ENCODE measurements around the gene SLC33A1. TPM values are rescaled to one million over a fixed set of nuclear protein-coding genes. Genes with fewer than 3 reads are reported as not detected.
A peak's percentile ranks its signal among the peaks of the same experiment; 100 is the strongest.

The SLC33A1 gene
- total and polyA plus RNA-seq, 2 of the 13 experiments (the other 11 are each of a cell fraction or from before 2014, with no cell fraction given), result 20.0 to 32.1 TPM

DNA sequence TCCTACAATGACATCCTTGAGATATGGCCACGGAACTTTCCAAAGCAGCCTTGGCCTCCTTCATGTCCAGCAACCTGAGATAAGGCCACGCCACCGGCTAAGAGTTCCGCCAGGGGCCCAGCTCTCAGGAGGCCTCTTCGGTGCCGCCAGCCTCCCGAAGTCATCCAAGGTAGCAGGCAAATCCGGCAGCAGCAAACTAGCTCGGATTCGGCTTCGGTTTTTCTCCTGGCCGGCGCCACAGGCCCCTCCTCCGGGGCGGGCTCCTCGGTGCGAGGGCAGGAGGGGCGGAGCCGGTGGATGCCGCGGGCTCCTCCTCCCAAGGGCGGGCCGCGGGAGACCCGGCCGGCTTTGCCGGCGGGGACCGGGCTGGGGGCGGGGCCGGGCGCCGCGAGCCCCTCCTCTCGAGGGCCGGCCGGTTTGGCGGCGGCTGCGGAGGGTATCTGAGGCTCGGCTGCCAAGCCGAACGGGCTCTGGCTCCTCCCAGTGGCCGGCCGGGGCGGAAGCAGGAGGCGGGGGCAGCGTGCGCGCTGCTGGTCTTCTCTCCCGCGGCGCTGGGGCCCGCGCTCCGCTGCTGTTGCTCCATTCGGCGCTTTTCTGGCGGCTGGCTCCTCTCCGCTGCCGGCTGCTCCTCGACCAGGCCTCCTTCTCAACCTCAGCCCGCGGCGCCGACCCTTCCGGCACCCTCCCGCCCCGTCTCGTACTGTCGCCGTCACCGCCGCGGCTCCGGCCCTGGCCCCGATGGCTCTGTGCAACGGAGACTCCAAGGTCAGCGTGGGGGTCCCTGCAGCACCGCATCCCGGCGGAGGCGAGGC lies 16.1 kb upstream of the SLC33A1 start, which contains the start of gene GMPS (continued):
- TF ChIP-seq ZKSCAN1 (IDR thresholded peaks at IDR 0.05; ENCODE audit: low read length) (no peak), HOXD1 (CRISPR knock-in tag; IDR thresholded peaks at IDR 0.05) (no peak), HNRNPUL1 (IDR thresholded peaks at IDR 0.05; ENCODE audit: low read depth, low read length) (no peak), KDM5B (CRISPR knock-in tag; IDR thresholded peaks at IDR 0.05; ENCODE audit: borderline replicate concordance) (peak; percentile 76; the same call in 1 of the 2 replicates), ZNF644 (CRISPR knock-in tag; IDR thresholded peaks at IDR 0.05; ENCODE audit: low read depth) (no peak), RFX5 (IDR thresholded peaks at IDR 0.05; ENCODE audit: low read depth, low read length) (no peak), CEBPB (IDR thresholded peaks at IDR 0.05; ENCODE audit: borderline replicate concordance, low read depth, low read length) (no peak), PCBP2 (optimal IDR thresholded peaks at IDR 0.05; ENCODE audit: low read depth, low read length, poor library complexity, severe bottlenecking) (no peak), PAWR (CRISPR knock-in tag; IDR thresholded peaks at IDR 0.05; ENCODE audit: borderline replicate concordance) (no peak), NFE2 (CRISPR knock-in tag; IDR thresholded peaks at IDR 0.05) (no peak), ZFP1 (CRISPR knock-in tag; IDR thresholded peaks at IDR 0.05) (0 out of 2 replicates have a peak, but pooled peaks have one; percentile 38), SRSF9 (IDR thresholded peaks at IDR 0.05; ENCODE audit: borderline replicate concordance, insufficient read depth, low read depth, low read length, poor library complexity, severe bottlenecking) (no peak), HNF4G (IDR thresholded peaks at IDR 0.05; ENCODE audit: borderline replicate concordance, low read depth, low read length) (no peak), HNF4G (CRISPR knock-in tag; IDR thresholded peaks at IDR 0.05; ENCODE audit: borderline replicate concordance, low read depth) (no peak), ZNF296 (CRISPR knock-in tag; conservative IDR thresholded peaks at IDR 0.05) (no peak), ARID2 (CRISPR knock-in tag; IDR thresholded peaks at IDR 0.05; ENCODE audit: borderline replicate concordance) (0 out of 2 replicates have a peak, but pooled peaks have one; percentile 11), ZNF34 (CRISPR knock-in tag; IDR thresholded peaks at IDR 0.05; ENCODE audit: borderline replicate concordance) (no peak), THYN1 (CRISPR knock-in tag; IDR thresholded peaks at IDR 0.05; ENCODE audit: borderline replicate concordance, low read depth) (no peak), MIXL1 (CRISPR knock-in tag; IDR thresholded peaks at IDR 0.05) (no peak; the same call in 1 of the 2 replicates), FOXP1 (IDR thresholded peaks at IDR 0.05) (no peak), FOXP1 (CRISPR knock-in tag; IDR thresholded peaks at IDR 0.05) (no peak), ELF3 (CRISPR knock-in tag; IDR thresholded peaks at IDR 0.05) (no peak), ELF1 (CRISPR knock-in tag; IDR thresholded peaks at IDR 0.05) (peak; percentile 60), TBP (CRISPR knock-in tag; IDR thresholded peaks at IDR 0.05) (0 out of 2 replicates have a peak, but pooled peaks have one; percentile 27), ZNF530 (CRISPR knock-in tag; IDR thresholded peaks at IDR 0.05; ENCODE audit: low read depth) (no peak), ZNF749 (CRISPR knock-in tag; IDR thresholded peaks at IDR 0.05; ENCODE audit: borderline replicate concordance) (0 out of 2 replicates have a peak, but pooled peaks have one; percentile 30), DMAP1 (CRISPR knock-in tag; IDR thresholded peaks at IDR 0.05) (peak; percentile 77), SPEN (CRISPR knock-in tag; IDR thresholded peaks at IDR 0.05; ENCODE audit: low read depth) (peak; percentile 47; the same call in 1 of the 2 replicates)
- TF ChIP-seq, protein P1, sequence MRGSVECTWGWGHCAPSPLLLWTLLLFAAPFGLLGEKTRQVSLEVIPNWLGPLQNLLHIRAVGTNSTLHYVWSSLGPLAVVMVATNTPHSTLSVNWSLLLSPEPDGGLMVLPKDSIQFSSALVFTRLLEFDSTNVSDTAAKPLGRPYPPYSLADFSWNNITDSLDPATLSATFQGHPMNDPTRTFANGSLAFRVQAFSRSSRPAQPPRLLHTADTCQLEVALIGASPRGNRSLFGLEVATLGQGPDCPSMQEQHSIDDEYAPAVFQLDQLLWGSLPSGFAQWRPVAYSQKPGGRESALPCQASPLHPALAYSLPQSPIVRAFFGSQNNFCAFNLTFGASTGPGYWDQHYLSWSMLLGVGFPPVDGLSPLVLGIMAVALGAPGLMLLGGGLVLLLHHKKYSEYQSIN (CRISPR knock-in tag; IDR thresholded peaks at IDR 0.05; ENCODE audit: borderline replicate concordance), result no peak
- TF ChIP-seq, protein P2, sequence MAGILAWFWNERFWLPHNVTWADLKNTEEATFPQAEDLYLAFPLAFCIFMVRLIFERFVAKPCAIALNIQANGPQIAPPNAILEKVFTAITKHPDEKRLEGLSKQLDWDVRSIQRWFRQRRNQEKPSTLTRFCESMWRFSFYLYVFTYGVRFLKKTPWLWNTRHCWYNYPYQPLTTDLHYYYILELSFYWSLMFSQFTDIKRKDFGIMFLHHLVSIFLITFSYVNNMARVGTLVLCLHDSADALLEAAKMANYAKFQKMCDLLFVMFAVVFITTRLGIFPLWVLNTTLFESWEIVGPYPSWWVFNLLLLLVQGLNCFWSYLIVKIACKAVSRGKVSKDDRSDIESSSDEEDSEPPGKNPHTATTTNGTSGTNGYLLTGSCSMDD (CRISPR knock-in tag; IDR thresholded peaks at IDR 0.05), result no peak
- TF ChIP-seq, protein P3, sequence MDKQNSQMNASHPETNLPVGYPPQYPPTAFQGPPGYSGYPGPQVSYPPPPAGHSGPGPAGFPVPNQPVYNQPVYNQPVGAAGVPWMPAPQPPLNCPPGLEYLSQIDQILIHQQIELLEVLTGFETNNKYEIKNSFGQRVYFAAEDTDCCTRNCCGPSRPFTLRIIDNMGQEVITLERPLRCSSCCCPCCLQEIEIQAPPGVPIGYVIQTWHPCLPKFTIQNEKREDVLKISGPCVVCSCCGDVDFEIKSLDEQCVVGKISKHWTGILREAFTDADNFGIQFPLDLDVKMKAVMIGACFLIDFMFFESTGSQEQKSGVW (CRISPR knock-in tag; IDR thresholded peaks at IDR 0.05; ENCODE audit: borderline replicate concordance), result no peak
